Ecto neural progenitor cell (in vitro differentiated cells): ENCODE data around the gene CD27.

Source experiments
- DNase-seq: peaks from one replicate; pipeline ENCODE4 v3.0.0-alpha.2; 2018; ENCODE audit warnings: low spot score

The CD27 gene

GRCh38 chr12:6434205-6435140 lies 10.3 kb upstream of the CD27 start:
- DNase-seq, result no peak

- DNase-seq, result no peak
These were observed 8.6 kb upstream of the CD27 start for GRCh38 chr12:6435961-6436715.

GRCh38 chr12:6437586-6437985 lies 7.2 kb upstream of the CD27 start:
- DNase-seq, result no peak

- no peak for DNase-seq
These were observed 6.4 kb upstream of the CD27 start for GRCh38 chr12:6438345-6438744.

GRCh38 chr12:6440391-6440790 lies 4.4 kb upstream of the CD27 start:
- DNase-seq, result no peak

- no peak for DNase-seq
These were observed 1.9 kb upstream of the CD27 start for GRCh38 chr12:6442836-6443235.

GRCh38 chr12:6443361-6443983 lies 1.3 kb upstream of the CD27 start:
- no peak for DNase-seq

- DNase-seq, result no peak
These were observed 724 bp upstream of the CD27 start for GRCh38 chr12:6444031-6444430.

GRCh38 chr12:6450091-6450868 lies 5.5 kb downstream of the CD27 start:
- peak; percentile 69 for DNase-seq

- peak; percentile 85 for DNase-seq
These were observed 6.2 kb downstream of the CD27 start for GRCh38 chr12:6450869-6451347.

GRCh38 chr12:6451348-6452244 lies 6.8 kb downstream of the CD27 start, which contains the start of gene TAPBPL:
Gene TAPBPL, plus strand, starts transcription at chr12:6452042. Its CDS starts 207 bp downstream, at chr12:6452249.
- no peak for DNase-seq

- DNase-seq, result no peak
These were observed 7.6 kb downstream of the CD27 start for GRCh38 chr12:6452245-6452943.

- DNase-seq, result no peak
These were observed 8.3 kb downstream of the CD27 start for GRCh38 chr12:6452944-6453630.

- DNase-seq, result no peak
These were observed 12.6 kb downstream of the CD27 start for GRCh38 chr12:6457220-6457945.

- DNase-seq, result no peak
These were observed 13.7 kb downstream of the CD27 start for GRCh38 chr12:6458281-6459003.

- no peak for DNase-seq
These were observed 14.2 kb downstream of the CD27 start for GRCh38 chr12:6459004-6459337.

- no peak for DNase-seq
These were observed 16.1 kb downstream of the CD27 start for GRCh38 chr12:6460751-6461371.
